PC-9 (cell line): ENCODE results near the gene GRAMD2B. TPM values are rescaled to one million over a fixed set of nuclear protein-coding genes. Genes with fewer than 3 reads are reported as not detected.

Experiments
- BruUV-seq: library from RNA; stranded (reverse); fragments of 400-500 nt; replicated peaks from 2 replicates; lab custom pipeline; 2021; lab: Mats Ljungman, UMichigan
- CTCF ChIA-PET: fragments of 300-600 bp; sonication (Branson Sonifier 250); formaldehyde crosslinking; loops from one replicate; lab custom pipeline; 2022; ENCODE audit warnings: antibody characterized with exemption; lab: Charles Lee
- POLR2A ChIA-PET: fragments of 300-600 bp; sonication (Branson Sonifier 250); formaldehyde crosslinking; loops from one replicate; lab custom pipeline; 2022; ENCODE audit warnings: antibody characterized with exemption; ENCODE audit not compliant: unreplicated experiment; lab: Charles Lee
- DNase-seq, 2 experiments: peaks; one replicate each; pipeline versions ENCODE4 v3.0.0 to v3.0.0-alpha.2; 2015 to 2022; ENCODE audit warnings: mixed read lengths in 1 of 2
- H2AFZ ChIP-seq: fragments of 200-600 bp; sonication (generic); 2 replicates; pipeline ENCODE4 v1.8.1; 2017; ENCODE audit warnings: antibody characterized with exemption
- H3F3A ChIP-seq: fragments of 200-600 bp; sonication (generic); 2 replicates; pipeline ENCODE4 v1.8.1; 2017; ENCODE audit warnings: antibody characterized with exemption, mild to moderate bottlenecking, low read depth; ENCODE audit not compliant: insufficient read depth
- H3K27ac ChIP-seq: fragments of 200-600 bp; sonication (generic); 2 replicates; pipeline ENCODE4 v1.6.1; 2016; ENCODE audit warnings: mixed run types
- H3K27me3 ChIP-seq: fragments of 200-600 bp; sonication (generic); 2 replicates; pipeline ENCODE4 v1.6.1; 2016; ENCODE audit warnings: low read depth, mixed run types; ENCODE audit not compliant: insufficient read depth
- H3K36me3 ChIP-seq: fragments of 200-600 bp; sonication (generic); 2 replicates; pipeline ENCODE4 v1.6.1; 2016; ENCODE audit warnings: low read depth, mixed run types
- H3K4me1 ChIP-seq: fragments of 200-600 bp; sonication (generic); replicated peaks from 2 replicates; pipeline ENCODE4 v1.6.1; 2016; ENCODE audit warnings: mixed run types; ENCODE audit not compliant: insufficient read depth
- H3K4me2 ChIP-seq: fragments of 200-600 bp; sonication (generic); 2 replicates; pipeline ENCODE4 v1.6.1; 2017; ENCODE audit warnings: mixed run types
- H3K4me3 ChIP-seq: fragments of 200-600 bp; sonication (generic); 2 replicates; pipeline ENCODE4 v1.6.1; 2016; ENCODE audit warnings: mixed run types
- H3K79me2 ChIP-seq: fragments of 200-600 bp; sonication (generic); 2 replicates; pipeline ENCODE4 v1.6.1; 2017; ENCODE audit warnings: low read depth, mixed run types
- H3K9me2 ChIP-seq: fragments of 200-600 bp; sonication (generic); 2 replicates; pipeline ENCODE4 v1.8.1; 2017; ENCODE audit warnings: mild to moderate bottlenecking; ENCODE audit not compliant: insufficient read depth
- H3K9me3 ChIP-seq: fragments of 200-600 bp; sonication (generic); 2 replicates; pipeline ENCODE4 v1.8.1; 2016; ENCODE audit warnings: low read depth; ENCODE audit not compliant: insufficient read depth
- H4K20me1 ChIP-seq: fragments of 200-600 bp; sonication (generic); 2 replicates; pipeline ENCODE4 v1.8.1; 2017; ENCODE audit not compliant: insufficient read depth
- EZH2 ChIP-seq: fragments of 200-600 bp; sonication (generic); IDR thresholded peaks from 2 replicates; pipeline ENCODE4 v1.8.0; 2017; ENCODE audit warnings: antibody characterized with exemption, low read depth
- intact Hi-C: fragments of 100-400 bp; cut with micrococcal nuclease; formaldehyde crosslinking; loops from one replicate; pipeline ENCODE4 v1.10.0; 2022; ENCODE audit not compliant: unreplicated experiment
- total RNA-seq: library from RNA; stranded (reverse); gene quantifications from 2 replicates; pipeline ENCODE4 v1.2.3, GENCODE V29; 2021
- TF ChIP-seq, protein P1 (sequence below): fragments of 200-600 bp; sonication (generic); conservative IDR thresholded peaks from 2 replicates; pipeline ENCODE4 v1.6.1; 2017; ENCODE audit warnings: mixed run types, antibody characterized with exemption, mild to moderate bottlenecking, moderate library complexity

Gene GRAMD2B
- total RNA-seq, 1 experiment from 2014 or later: 10.0 TPM

DNA sequence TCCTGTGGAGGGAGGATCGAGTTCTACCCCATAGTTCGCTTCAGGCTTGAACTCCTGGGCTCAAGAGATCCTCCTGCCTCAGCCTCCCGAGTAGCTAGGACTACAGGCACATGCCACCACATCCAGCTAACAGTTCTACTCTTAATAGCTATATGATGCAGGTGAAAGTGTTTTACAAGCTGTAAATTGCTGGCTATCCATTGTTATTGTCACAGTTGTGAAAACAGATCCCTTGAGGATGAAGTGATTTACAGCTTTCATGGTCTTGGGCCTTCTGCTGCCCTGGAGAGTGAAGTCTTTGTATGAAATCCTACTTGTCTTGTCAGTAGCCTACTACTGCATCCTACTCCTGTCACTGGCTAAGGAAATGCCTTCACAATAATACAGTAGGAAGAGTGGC lies 48.0 kb downstream of the GRAMD2B start:
- Histone ChIP-seq H2AFZ (no peak overlapping the region), H3K4me2 (peak overlapping the region; percentile 30; the same call in 1 of the 2 replicates), H3K4me3 (no peak overlapping the region), H3K79me2 (no peaks in the 10 kb centered on the region), H3K36me3 (peaks cover 19% of the 10 kb centered on the region; the same call in 1 of the 2 replicates), H3F3A (peaks cover 11% of the 10 kb centered on the region; the same call in 1 of the 2 replicates), H3K27me3 (no peaks in the 10 kb centered on the region), H3K9me3 (no peaks in the 10 kb centered on the region), H3K4me1 (peaks cover 19% of the 10 kb centered on the region), H3K27ac (peak overlapping the region; percentile 63), H4K20me1 (no peaks in the 10 kb centered on the region), H3K9me2 (no peaks in the 10 kb centered on the region)
- BruUV-seq: no TSS peak
- CTCF ChIA-PET: no interaction called here
- DNase-seq: no peak
- POLR2A ChIA-PET: no interaction called here
- intact Hi-C loops: loop anchor here (5.0 kb wide), 1 partner anchor 49 kb away; the partner anchor contains the start of gene GRAMD2B
- TF ChIP-seq EZH2: no peak

DNA sequence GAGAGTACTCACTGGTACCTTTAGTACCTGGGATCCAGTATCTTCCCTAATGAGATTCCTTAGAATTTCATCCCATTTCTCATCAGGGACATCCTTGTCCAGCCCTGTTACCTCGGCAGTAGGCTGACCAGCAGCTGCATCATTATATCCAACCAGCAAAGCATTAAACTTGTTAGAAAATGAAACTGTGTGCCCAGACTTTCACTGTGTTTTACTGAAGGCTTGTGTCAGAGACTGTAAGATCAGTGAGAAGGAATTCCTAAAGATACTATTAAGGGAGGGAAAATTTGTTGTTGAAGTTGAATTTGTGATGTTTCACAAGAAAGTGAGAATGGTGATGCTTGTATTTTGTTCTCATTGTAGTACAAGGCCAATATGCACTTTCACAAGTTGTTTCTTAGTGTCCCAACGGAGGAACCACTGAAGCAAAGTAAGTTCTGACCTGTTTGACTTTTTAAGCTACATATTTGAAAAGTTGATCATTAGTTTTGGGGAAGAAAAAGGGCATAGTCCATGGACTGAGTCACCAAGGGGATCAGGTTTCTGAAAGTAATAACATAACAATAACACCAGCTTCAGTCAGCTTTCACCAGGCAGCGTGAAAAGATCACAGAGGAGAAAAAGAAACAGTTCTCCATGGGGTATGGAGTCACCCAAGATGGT lies 48.8 kb downstream of the GRAMD2B start:
- intact Hi-C loops: loop anchor here (5.0 kb wide), 1 partner anchor 50 kb away; the partner anchor contains the start of gene GRAMD2B
- Histone ChIP-seq H3K4me1 (peaks cover 19% of the 10 kb centered on the region), H3K36me3 (peaks cover 19% of the 10 kb centered on the region; the same call in 1 of the 2 replicates), H3K27ac (peak overlapping the region; percentile 63), H2AFZ (no peak overlapping the region), H3K4me3 (no peak overlapping the region), H3K9me3 (no peaks in the 10 kb centered on the region), H3K9me2 (no peaks in the 10 kb centered on the region), H3K4me2 (peak overlapping the region; percentile 30), H3K79me2 (no peaks in the 10 kb centered on the region), H3F3A (peaks cover 11% of the 10 kb centered on the region; the same call in 1 of the 2 replicates), H4K20me1 (no peaks in the 10 kb centered on the region), H3K27me3 (no peaks in the 10 kb centered on the region)
- BruUV-seq: no TSS peak
- no peak for TF ChIP-seq EZH2
- TF ChIP-seq, protein P1, sequence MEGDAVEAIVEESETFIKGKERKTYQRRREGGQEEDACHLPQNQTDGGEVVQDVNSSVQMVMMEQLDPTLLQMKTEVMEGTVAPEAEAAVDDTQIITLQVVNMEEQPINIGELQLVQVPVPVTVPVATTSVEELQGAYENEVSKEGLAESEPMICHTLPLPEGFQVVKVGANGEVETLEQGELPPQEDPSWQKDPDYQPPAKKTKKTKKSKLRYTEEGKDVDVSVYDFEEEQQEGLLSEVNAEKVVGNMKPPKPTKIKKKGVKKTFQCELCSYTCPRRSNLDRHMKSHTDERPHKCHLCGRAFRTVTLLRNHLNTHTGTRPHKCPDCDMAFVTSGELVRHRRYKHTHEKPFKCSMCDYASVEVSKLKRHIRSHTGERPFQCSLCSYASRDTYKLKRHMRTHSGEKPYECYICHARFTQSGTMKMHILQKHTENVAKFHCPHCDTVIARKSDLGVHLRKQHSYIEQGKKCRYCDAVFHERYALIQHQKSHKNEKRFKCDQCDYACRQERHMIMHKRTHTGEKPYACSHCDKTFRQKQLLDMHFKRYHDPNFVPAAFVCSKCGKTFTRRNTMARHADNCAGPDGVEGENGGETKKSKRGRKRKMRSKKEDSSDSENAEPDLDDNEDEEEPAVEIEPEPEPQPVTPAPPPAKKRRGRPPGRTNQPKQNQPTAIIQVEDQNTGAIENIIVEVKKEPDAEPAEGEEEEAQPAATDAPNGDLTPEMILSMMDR: no peak
- ChIA-PET POLR2A (interaction anchor here (0.6 kb wide), 2 partner anchors 49 to 102 kb away, joined by 3 to 6 read pairs; no protein-coding TSS in a partner anchor), CTCF (interaction anchor here (0.6 kb wide), 1 partner anchor 106 kb away, joined by 3 read pairs; no protein-coding TSS in a partner anchor)
- peak in 1 of 2 experiments; percentile 66 for DNase-seq

DNA sequence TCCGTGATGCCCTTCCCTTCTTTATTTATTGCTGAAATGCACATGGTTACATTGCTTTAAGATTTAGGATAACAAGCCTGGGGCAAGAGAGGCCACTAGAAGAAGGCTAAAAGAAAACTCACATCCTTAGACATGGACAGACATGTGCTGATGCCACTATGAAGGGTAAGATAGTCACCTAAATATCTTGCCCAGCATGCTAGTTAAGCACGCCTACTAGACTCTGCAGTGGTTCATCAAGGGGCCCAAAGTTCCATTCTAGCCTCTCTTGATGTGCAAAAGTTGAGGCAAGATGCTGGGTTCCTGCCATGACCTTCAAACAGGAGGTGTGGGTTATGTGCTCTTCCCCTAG lies 49.3 kb downstream of the GRAMD2B start:
- no peaks in the 10 kb centered on the region for H3K9me3 ChIP-seq
- ChIA-PET POLR2A (interaction anchor here (0.6 kb wide), 1 partner anchor 50 kb away, joined by 3 read pairs; no protein-coding TSS in a partner anchor), CTCF (no interaction called here)
- H3K79me2 ChIP-seq: no peaks in the 10 kb centered on the region
- TF ChIP-seq, protein P1: no peak
- TF ChIP-seq EZH2: no peak
- DNase-seq: no peak
- H3K4me3 ChIP-seq: no peak overlapping the region
- H4K20me1 ChIP-seq: no peaks in the 10 kb centered on the region
- H3K4me2 ChIP-seq: peak overlapping the region; percentile 30; the same call in 1 of the 2 replicates
- H3F3A ChIP-seq: peaks cover 11% of the 10 kb centered on the region; the same call in 1 of the 2 replicates
- H3K9me2 ChIP-seq: no peaks in the 10 kb centered on the region
- intact Hi-C loops: loop anchor here (5.0 kb wide), 1 partner anchor 50 kb away; the partner anchor contains the start of gene GRAMD2B
- H3K27ac ChIP-seq: peak overlapping the region; percentile 63; the same call in 1 of the 2 replicates
- no peaks in the 10 kb centered on the region for H3K27me3 ChIP-seq
- no peak overlapping the region for H2AFZ ChIP-seq
- H3K4me1 ChIP-seq: peaks cover 19% of the 10 kb centered on the region
- BruUV-seq: no TSS peak
- peaks cover 19% of the 10 kb centered on the region; the same call in 1 of the 2 replicates for H3K36me3 ChIP-seq
